ENCODE measurements around the gene KITLG. TPM values are rescaled to one million over a fixed set of nuclear protein-coding genes. Genes with fewer than 3 reads are reported as not detected.
A peak's percentile ranks its signal among the peaks of the same experiment; 100 is the strongest.

Gene KITLG
- total RNA-seq, 2 donors from 2014 or later, result 4.4 to 4.9 TPM

- WGBS, 2 donors, result 71 to 77% methylated on average over 3 of the region's 3 CpGs
- H3K9me3 ChIP-seq, result no peaks in the 10 kb centered on the region
- intact Hi-C loops (cut with DNase I), result no loop called here
- no peak for ATAC-seq
- no peaks in the 10 kb centered on the region for H3K36me3 ChIP-seq (replicated peaks in 1 of 2; ENCODE audit: insufficient read depth in 1 of 2, low read depth in 2 of 2)
- TF ChIP-seq POLR2A (IDR thresholded peaks at IDR 0.05) (no peak), CTCF (IDR thresholded peaks at IDR 0.05) (no peak)
- H3K27me3 ChIP-seq, result no peaks in the 10 kb centered on the region
- H3K4me3 ChIP-seq, result no peak overlapping the region
- no peak for DNase-seq
- peaks cover 14% of the 10 kb centered on the region for H3K4me1 ChIP-seq
- H3K27ac ChIP-seq, result no peak overlapping the region
Measured at GRCh38 chr12:88558340-88558867, 21.9 kb downstream of the KITLG start.

- peaks cover 30% of the 10 kb centered on the region for H3K4me1 ChIP-seq
- intact Hi-C loops (cut with DNase I), result no loop called here
- H3K9me3 ChIP-seq, result no peaks in the 10 kb centered on the region
- ATAC-seq (no peak), DNase-seq (no peak)
- no peak overlapping the region for H3K27ac ChIP-seq
- no peak for TF ChIP-seq CTCF (IDR thresholded peaks at IDR 0.05)
- no peak for TF ChIP-seq POLR2A (IDR thresholded peaks at IDR 0.05)
- WGBS, 2 donors, result 75 to 80% methylated on average over 2 of the region's 2 CpGs
- no peak overlapping the region for H3K4me3 ChIP-seq
- H3K36me3 ChIP-seq (replicated peaks in 1 of 2; ENCODE audit: insufficient read depth in 1 of 2, low read depth in 2 of 2), result no peaks in the 10 kb centered on the region
- no peaks in the 10 kb centered on the region for H3K27me3 ChIP-seq
Measured at GRCh38 chr12:88556213-88556774, 24.0 kb downstream of the KITLG start.

- 9 to 16% methylated on average over 3 of the region's 3 CpGs for WGBS, 2 donors
- no peaks in the 10 kb centered on the region for H3K9me3 ChIP-seq
- DNase-seq, result peak; percentile 10 to 33 (median 19)
- H3K4me3 ChIP-seq, result no peak overlapping the region
- peak overlapping the region in 1 of 4 donors; percentile 3 for H3K27ac ChIP-seq
- no peaks in the 10 kb centered on the region for H3K27me3 ChIP-seq
- ATAC-seq, result peak; percentile 55
- intact Hi-C loops (cut with DNase I), result no loop called here
- TF ChIP-seq CTCF (IDR thresholded peaks at IDR 0.05), result no peak
- TF ChIP-seq POLR2A (IDR thresholded peaks at IDR 0.05), result no peak
- peaks cover 30% of the 10 kb centered on the region for H3K4me1 ChIP-seq
- H3K36me3 ChIP-seq (replicated peaks in 1 of 2; ENCODE audit: insufficient read depth in 1 of 2, low read depth in 2 of 2), result no peaks in the 10 kb centered on the region
Measured at GRCh38 chr12:88553941-88554658, 26.2 kb downstream of the KITLG start.

GRCh38 chr12:88552610-88553079 is 27.6 kb downstream of the KITLG start:
- H3K36me3 ChIP-seq (replicated peaks in 1 of 2; ENCODE audit: insufficient read depth in 1 of 2, low read depth in 2 of 2), result no peaks in the 10 kb centered on the region
- H3K4me1 ChIP-seq, result peaks cover 30% of the 10 kb centered on the region
- H3K27ac ChIP-seq, result no peak overlapping the region

More at GRCh38 chr12:88552610-88553079, 27.6 kb downstream of the KITLG start:
- ATAC-seq (no peak), DNase-seq (no peak)
- intact Hi-C loops (cut with DNase I), result no loop called here
- no peak for TF ChIP-seq POLR2A (IDR thresholded peaks at IDR 0.05)
- TF ChIP-seq CTCF (IDR thresholded peaks at IDR 0.05), result no peak
- Histone ChIP-seq H3K4me3 (no peak overlapping the region), H3K9me3 (no peaks in the 10 kb centered on the region), H3K27me3 (no peaks in the 10 kb centered on the region)
- WGBS, 2 donors, result 31 to 32% methylated on average over 3 of the region's 3 CpGs
